GM13976 (cell line): ENCODE data around the gene PIP5K1B.

ENCODE experiments used
- DNase-seq: peaks from one replicate; pipeline ENCODE4 v3.0.0; 2012; ENCODE audit warnings: low spot score
- in situ Hi-C: fragments of 300-500 bp; cut with MboI; formaldehyde crosslinking; loops from one replicate; pipeline ENCODE4 v1.12.0; 2022; ENCODE audit warnings: low sequenced_read_pairs, mixed read lengths, inconsistent platforms; ENCODE audit not compliant: unreplicated experiment
- TF ChIP-seq, protein P1 (sequence below): IDR thresholded peaks from 2 replicates; pipeline ENCODE4 v1.5.1; 2012; ENCODE audit warnings: borderline replicate concordance, mild to moderate bottlenecking; ENCODE audit not compliant: insufficient read depth; ENCODE audit errors: extremely low read depth, missing control alignments, control extremely low read depth

Gene PIP5K1B

GRCh38 chr9:68793605-68794343, 88.7 kb downstream of the PIP5K1B start:
- TF ChIP-seq, protein P1, sequence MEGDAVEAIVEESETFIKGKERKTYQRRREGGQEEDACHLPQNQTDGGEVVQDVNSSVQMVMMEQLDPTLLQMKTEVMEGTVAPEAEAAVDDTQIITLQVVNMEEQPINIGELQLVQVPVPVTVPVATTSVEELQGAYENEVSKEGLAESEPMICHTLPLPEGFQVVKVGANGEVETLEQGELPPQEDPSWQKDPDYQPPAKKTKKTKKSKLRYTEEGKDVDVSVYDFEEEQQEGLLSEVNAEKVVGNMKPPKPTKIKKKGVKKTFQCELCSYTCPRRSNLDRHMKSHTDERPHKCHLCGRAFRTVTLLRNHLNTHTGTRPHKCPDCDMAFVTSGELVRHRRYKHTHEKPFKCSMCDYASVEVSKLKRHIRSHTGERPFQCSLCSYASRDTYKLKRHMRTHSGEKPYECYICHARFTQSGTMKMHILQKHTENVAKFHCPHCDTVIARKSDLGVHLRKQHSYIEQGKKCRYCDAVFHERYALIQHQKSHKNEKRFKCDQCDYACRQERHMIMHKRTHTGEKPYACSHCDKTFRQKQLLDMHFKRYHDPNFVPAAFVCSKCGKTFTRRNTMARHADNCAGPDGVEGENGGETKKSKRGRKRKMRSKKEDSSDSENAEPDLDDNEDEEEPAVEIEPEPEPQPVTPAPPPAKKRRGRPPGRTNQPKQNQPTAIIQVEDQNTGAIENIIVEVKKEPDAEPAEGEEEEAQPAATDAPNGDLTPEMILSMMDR = no peak
- in situ Hi-C loops = loop anchor here (10.0 to 25.0 kb wide), 2 partner anchors 89 to 206 kb away; partner anchors contain the start of gene PIP5K1B
- peak; percentile 47 for DNase-seq

DNA sequence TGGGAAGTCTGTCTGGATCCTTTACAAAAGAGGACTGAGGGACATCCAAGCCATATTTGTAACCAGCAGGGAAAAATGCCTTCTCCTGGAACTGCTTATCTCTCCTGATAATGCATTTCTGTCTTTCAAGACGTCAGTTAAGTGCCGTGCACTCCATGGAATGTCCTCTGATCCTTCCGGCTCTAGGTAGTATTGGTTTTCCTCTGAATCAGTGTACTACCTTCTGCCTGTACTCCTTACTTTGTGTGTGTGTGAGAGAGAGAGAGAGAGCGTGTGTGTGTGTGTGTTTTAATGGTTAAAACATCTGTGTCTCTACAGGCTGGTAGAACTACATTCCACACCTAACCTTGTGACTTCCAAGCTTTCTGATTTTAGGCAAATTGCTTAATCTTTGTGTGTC, 89.9 kb downstream of the PIP5K1B start:
- TF ChIP-seq, protein P1 = no peak
- in situ Hi-C loops = loop anchor here (10.0 to 25.0 kb wide), 2 partner anchors 90 to 208 kb away; partner anchors contain the start of gene PIP5K1B
- DNase-seq = no peak

- no peak for DNase-seq
- TF ChIP-seq, protein P1 = no peak
- in situ Hi-C loops = loop anchor here (10.0 to 25.0 kb wide), 2 partner anchors 91 to 208 kb away; partner anchors contain the start of gene PIP5K1B
These were observed 90.4 kb downstream of the PIP5K1B start for GRCh38 chr9:68795411-68795810.

DNA sequence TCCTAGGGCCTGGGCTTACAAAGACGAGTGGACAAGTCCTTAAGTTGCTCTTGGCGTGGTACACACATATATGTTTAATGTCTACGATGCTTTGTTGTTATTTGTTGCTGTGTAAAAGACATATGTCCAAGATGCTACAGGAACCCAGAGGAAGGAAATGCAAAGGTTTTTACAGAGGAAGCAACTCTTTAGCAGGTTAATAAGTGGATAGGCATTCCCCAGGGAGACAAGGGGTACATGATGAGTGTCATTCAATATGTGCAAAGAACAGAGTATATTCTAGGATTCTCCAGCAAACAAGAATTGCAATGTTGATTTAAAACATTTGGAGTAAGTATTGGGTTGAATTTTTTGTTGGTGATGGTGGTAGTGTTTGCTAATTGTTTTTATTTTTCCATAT, 92.1 kb downstream of the PIP5K1B start:
- TF ChIP-seq, protein P1 = no peak
- no peak for DNase-seq
- in situ Hi-C loops = loop anchor here (10.0 to 25.0 kb wide), 2 partner anchors 92 to 210 kb away; partner anchors contain the start of gene PIP5K1B

- in situ Hi-C loops = loop anchor here (10.0 to 25.0 kb wide), 2 partner anchors 94 to 211 kb away; partner anchors contain the start of gene PIP5K1B
- no peak for DNase-seq
- TF ChIP-seq, protein P1 = no peak
These were observed 93.4 kb downstream of the PIP5K1B start for GRCh38 chr9:68798423-68798822.

- in situ Hi-C loops = no loop called here
- DNase-seq = no peak
- TF ChIP-seq, protein P1 = no peak
These were observed 95.8 kb downstream of the PIP5K1B start for GRCh38 chr9:68800836-68801235.

DNA sequence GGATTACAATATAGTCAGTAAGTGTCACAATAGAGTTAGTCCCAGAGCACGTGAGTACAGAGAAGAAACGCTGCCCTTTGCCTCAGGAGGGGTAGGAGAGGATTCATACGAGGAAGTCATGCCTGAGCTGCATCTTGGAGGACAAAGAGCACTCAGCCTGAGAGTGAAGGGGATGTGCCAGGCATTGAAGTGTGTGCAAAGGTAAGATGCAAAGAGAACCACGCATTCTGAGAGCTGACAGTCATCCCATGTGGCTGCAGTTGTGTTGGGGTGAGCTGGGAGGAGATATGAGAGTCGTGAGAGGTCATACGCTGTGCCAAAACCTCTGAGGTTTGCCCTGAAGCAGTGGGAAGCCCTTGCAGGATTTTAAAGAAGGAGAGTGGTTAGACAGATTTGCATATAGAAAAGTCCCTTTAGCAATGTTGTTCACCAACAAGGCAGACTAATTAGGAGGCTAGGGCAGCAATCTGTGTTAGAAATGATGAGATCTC, 97.5 kb downstream of the PIP5K1B start:
- TF ChIP-seq, protein P1 = no peak
- in situ Hi-C loops = no loop called here
- peak; percentile 59 for DNase-seq
